Thyroid gland (tissue), 4 donors: ENCODE data around the gene KBTBD12.

Source experiments
- CTCF ChIP-seq, 6 experiments: fragments of 200-600 bp in 3 of 6; fragments of 450-650 bp in 3 of 6; sonication (generic) in 3 of 6; IDR thresholded peaks; one replicate each; pipeline ENCODE4 v1.5.1; 2016 to 2019; ENCODE audit warnings: antibody characterized with exemption in 6 of 6, mild to moderate bottlenecking in 2 of 6, inconsistent platforms in 1 of 6, moderate library complexity in 1 of 6
- POLR2A ChIP-seq, 2 donors: fragments of 450-650 bp; IDR thresholded peaks; one replicate each; pipeline ENCODE4 v1.6.1; 2017; ENCODE audit warnings: antibody characterized with exemption in 2 of 2, mild to moderate bottlenecking in 2 of 2, moderate library complexity in 1 of 2

- no peak for TF ChIP-seq CTCF (IDR thresholded peaks at IDR 0.05)
- no peak for TF ChIP-seq POLR2A (IDR thresholded peaks at IDR 0.05)
Measured at GRCh38 chr3:127999509-128000106, 84.6 kb downstream of the KBTBD12 start.
